Ovary (tissue), 3 donors: ENCODE data around the gene SLC15A5.

Experiments
- POLR2A ChIP-seq: fragments of 450-650 bp; IDR thresholded peaks from one replicate; pipeline ENCODE4 v1.6.1; 2017; ENCODE audit warnings: antibody characterized with exemption, mild to moderate bottlenecking, moderate library complexity
- TF ChIP-seq, protein P1 (sequence below), 3 donors: fragments of 450-650 bp in 2 of 3; fragments of 200-600 bp in 1 of 3; IDR thresholded peaks; one replicate each; pipeline versions ENCODE4 v1.5.1 to v1.8.0; 2016 to 2022; ENCODE audit warnings: antibody characterized with exemption in 3 of 3, mild to moderate bottlenecking in 1 of 3
- donor health status: DM: no; HTN: no; CAD: no.

DNA sequence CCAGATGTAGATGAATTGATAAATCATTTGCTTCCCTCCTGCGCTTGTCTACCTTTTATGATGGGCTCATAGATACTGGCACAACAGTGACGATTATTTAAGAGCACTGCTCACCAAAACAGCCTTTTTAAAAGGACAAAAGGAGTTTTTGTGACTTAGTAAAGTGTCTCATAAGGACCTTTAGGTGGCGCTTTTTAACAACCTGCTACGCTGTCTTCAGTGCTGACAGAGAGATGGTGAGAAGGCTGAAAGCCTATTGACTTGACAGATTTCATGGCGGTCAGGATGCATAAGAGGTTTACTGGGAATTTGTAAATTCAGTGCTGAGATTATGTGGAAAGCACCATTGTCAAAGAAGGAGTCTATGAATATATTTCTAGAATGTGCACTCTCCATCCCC lies 87.6 kb downstream of the SLC15A5 start:
- TF ChIP-seq, protein P1, sequence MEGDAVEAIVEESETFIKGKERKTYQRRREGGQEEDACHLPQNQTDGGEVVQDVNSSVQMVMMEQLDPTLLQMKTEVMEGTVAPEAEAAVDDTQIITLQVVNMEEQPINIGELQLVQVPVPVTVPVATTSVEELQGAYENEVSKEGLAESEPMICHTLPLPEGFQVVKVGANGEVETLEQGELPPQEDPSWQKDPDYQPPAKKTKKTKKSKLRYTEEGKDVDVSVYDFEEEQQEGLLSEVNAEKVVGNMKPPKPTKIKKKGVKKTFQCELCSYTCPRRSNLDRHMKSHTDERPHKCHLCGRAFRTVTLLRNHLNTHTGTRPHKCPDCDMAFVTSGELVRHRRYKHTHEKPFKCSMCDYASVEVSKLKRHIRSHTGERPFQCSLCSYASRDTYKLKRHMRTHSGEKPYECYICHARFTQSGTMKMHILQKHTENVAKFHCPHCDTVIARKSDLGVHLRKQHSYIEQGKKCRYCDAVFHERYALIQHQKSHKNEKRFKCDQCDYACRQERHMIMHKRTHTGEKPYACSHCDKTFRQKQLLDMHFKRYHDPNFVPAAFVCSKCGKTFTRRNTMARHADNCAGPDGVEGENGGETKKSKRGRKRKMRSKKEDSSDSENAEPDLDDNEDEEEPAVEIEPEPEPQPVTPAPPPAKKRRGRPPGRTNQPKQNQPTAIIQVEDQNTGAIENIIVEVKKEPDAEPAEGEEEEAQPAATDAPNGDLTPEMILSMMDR (IDR thresholded peaks at IDR 0.05) = no peak
- TF ChIP-seq POLR2A = no peak
